Right lung (tissue), 10 donors: Measurements from ENCODE around the gene ZW10. TPM values are rescaled to one million over a fixed set of nuclear protein-coding genes. Genes with fewer than 3 reads are reported as not detected.
"Not testable (repeated sequence)": the region's sequence is repeated elsewhere in the genome, so short reads cannot be mapped to it uniquely, and the experiment has no call there.

Source experiments
- DNase-seq, 2 donors: peaks; one replicate each; pipeline ENCODE4 v3.0.0-alpha.2; 2013
- long read RNA-seq, 8 donors: transcript quantifications; one replicate each; lab custom pipeline, GENCODE V29; 2026
- polyA plus RNA-seq, 5 donors: library from polyadenylated mRNA; unstranded; fragments of 120-200 nt; gene quantifications; one replicate each; pipeline versions ENCODE4 v1.2.1 to v1.2.3, GENCODE V29; 2013; ENCODE audit warnings: inconsistent platforms in 1 of 5, low replicate concordance in 1 of 5; ENCODE audit not compliant: insufficient read length in 5 of 5, insufficient read depth in 1 of 5

Gene ZW10, protein sequence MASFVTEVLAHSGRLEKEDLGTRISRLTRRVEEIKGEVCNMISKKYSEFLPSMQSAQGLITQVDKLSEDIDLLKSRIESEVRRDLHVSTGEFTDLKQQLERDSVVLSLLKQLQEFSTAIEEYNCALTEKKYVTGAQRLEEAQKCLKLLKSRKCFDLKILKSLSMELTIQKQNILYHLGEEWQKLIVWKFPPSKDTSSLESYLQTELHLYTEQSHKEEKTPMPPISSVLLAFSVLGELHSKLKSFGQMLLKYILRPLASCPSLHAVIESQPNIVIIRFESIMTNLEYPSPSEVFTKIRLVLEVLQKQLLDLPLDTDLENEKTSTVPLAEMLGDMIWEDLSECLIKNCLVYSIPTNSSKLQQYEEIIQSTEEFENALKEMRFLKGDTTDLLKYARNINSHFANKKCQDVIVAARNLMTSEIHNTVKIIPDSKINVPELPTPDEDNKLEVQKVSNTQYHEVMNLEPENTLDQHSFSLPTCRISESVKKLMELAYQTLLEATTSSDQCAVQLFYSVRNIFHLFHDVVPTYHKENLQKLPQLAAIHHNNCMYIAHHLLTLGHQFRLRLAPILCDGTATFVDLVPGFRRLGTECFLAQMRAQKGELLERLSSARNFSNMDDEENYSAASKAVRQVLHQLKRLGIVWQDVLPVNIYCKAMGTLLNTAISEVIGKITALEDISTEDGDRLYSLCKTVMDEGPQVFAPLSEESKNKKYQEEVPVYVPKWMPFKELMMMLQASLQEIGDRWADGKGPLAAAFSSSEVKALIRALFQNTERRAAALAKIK
- polyA plus RNA-seq: 10 to 100 TPM; 18.1 to 26.5 (median 24.5) TPM
- long read RNA-seq, donor 1, partial matches to known transcripts: 0 of 3 reads
- long read RNA-seq, donor 1, other reads (novel, unspliced or antisense): 0 of 3 reads
- long read RNA-seq, donor 2, partial matches to known transcripts: 0 of 1 reads
- long read RNA-seq, donor 2, other reads (novel, unspliced or antisense): 0 of 1 reads
- long read RNA-seq, donor 3, partial matches to known transcripts: 0 of 1 reads
- long read RNA-seq, donor 3, other reads (novel, unspliced or antisense): 0 of 1 reads
- long read RNA-seq, donor 4, partial matches to known transcripts: 0 of 1 reads
- long read RNA-seq, donor 4, other reads (novel, unspliced or antisense): 0 of 1 reads
- long read RNA-seq, donor 5, transcript ZW10-201 (16 exons, 2,992 nt): major isoform, 6 of 16 reads
- long read RNA-seq, donor 5, partial matches to known transcripts: 10 of 16 reads
- long read RNA-seq, donor 5, other reads (novel, unspliced or antisense): 0 of 16 reads
- long read RNA-seq, donor 6, partial matches to known transcripts: 0 of 4 reads
- long read RNA-seq, donor 6, other reads (novel, unspliced or antisense): 0 of 4 reads
- long read RNA-seq, donor 7, partial matches to known transcripts: 0 of 3 reads
- long read RNA-seq, donor 7, other reads (novel, unspliced or antisense): 0 of 3 reads
- long read RNA-seq, donor 8, partial matches to known transcripts: 0 of 1 reads
- long read RNA-seq, donor 8, other reads (novel, unspliced or antisense): 0 of 1 reads

DNA sequence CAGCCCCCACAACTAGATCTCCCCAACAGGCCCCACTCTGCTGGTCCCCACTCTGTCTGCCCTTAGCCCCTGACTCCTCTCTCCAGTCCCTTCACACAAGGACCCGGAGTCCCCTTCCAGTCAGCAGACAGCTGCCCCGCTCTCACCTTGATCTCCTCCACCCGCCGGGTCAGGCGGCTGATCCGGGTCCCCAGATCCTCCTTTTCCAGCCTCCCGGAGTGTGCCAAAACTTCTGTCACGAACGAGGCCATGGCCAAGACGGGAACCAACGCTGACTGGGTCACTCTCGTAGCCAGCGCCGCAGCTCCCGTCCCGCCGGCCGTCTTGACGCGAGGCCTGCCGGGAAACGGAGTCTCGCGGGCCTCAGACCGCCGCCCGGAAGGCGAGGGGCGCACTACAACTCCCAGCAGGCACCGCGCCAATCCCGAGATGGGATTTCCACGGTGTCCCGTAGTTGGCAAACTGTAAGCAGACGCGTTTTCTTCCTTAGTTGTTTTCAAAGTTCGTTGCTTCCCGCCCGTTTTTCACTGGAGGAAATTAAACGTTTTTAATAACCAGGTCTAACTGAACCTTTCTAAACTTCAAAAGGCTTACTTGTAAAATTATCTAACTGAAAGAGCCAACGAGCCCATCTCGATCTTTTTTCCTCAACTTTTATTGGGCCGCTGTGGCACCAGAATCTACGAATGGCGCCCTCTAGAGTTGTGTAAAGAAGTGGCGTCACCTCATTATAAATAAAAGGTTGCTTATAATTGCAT, at the start of gene ZW10:
Gene ZW10 (minus strand): TSS at position 277 of the 758 bp plus-strand sequence. CDS start 26 bp downstream, at position 251.
- DNase-seq: peak; percentile 97

DNA sequence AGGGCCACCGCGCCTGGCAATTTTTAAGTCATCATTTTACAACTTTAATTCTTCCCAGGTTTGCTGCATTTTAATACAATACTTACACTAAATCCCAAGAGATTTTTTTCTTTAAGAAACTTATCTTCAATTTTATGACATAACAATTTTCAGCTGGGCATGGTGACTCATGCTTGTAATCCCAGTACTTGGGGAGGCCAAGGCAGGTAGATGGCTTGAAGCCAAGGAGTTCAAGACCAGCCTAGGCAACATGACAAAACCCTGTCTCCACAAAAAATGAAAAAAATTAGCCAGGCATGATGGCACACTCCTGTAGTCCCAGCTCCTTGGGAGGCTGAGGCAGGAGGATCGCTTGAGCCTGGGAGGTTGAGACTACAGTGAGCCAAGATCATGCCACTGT, 44.9 kb upstream of the ZW10 start:
- DNase-seq: no peak

DNA sequence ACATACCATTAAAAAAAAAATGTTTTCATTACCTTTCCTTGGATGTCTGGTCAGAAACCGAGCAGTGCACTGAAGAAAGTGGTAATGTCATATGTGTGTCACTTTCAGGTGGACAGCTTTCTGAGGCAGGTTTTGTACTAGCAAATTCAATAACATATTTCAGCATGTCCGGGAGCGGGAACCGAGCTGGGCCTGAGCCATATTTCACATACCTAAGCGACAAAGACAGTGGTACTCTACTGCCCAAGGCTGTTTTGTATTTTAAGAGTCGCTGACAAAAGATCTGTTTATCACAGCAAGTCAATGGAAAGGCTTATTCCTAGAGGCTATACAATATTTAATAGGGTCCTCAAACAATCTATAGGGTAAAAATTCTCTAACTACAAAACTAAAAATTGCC, 44.1 kb upstream of the ZW10 start:
- no peak for DNase-seq

DNA sequence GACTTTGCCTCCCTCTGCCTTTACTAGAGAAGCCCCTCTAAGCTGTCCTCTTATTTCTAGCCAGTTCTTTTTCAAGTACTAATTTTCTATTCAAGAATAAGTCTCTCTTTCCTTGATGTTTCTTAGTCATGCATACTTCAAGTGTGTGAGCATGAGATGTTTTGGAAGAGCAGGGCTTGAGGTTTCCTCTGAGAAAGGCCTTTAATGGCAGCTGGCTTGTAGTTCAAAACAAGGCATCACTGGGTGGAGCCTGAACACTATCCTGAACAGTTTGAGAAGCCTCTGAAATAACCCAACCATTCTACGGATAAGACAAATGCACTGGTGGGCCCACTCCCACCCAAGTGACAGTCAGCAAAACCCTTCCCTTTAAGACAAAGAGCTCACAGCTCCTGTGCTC, 43.7 kb upstream of the ZW10 start:
- no peak for DNase-seq

DNA sequence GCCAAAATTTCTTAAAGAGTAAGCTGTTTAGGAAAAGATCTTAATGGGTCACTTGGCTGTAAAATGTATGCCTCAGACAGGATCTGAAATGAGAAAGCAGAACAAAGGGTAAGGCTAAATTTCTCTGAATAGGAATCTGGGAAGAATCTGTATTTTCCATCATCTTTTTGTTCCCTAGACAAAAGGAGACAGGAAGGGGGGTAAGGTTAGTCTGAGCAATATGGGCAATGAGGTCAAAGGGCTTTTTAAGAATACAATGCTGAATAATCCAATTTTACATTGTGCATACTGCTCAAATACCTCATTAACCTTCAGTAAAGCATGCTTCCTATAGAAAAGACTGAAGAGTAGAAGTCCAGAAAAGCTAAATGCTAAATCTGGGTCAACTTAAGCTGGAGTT, 40.7 kb upstream of the ZW10 start:
- DNase-seq: no peak

DNA sequence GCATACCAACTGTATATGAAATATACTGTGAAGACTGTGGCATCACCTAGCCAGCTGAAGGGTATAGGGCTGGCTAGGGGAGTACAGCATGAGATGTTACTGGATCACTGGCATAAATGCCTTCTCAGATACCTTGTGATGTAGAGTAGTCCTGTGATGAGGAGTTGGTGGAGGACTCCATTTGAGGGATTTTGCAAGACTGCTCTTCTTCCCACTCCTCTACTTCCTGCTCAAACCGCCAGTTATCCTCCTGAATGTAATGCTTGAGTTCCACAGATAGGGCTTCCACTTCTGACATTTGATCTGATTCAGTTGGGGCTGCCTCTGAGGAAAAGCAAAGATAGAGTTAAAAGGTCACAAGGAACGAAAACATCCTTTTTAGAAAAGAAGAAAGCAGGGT, 35.4 kb upstream of the ZW10 start:
- DNase-seq: no peak

DNA sequence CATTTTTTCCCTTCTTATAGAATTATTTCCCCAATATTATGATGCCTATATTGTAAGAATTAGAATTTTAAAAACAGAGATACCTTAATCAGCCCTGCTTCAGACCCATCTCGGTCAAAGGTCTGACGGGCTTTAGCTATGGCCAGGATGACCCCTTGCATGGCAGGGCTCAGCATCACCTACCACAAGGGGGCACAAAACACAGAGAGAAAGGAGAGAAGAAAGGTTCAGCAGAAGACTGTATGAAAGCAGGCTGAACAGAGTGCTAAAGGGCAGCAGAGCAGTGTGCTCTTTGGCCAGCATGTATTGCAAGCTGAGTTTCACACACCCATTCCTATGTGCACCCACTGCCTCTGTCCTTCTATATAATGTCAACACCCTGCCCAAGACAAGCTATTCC, 32.9 kb upstream of the ZW10 start:
- DNase-seq: no peak

DNA sequence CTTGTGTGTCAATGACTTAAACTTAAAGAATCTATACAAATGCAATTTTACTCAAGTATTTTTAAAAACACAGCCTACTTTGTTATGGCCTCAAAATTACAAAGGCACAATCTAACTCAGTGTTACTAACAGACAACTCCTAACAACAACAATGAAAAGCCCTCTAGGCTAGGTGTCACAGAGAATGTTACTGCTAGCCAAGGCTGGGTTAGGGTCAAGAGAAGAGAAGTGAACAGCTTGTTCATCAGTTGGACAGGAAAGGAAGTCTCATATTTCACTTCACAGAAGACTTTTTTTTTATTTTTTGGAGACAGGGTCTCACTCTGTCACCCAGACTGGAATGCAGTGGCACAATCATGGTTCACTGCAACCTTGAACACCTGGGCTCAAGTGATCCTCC, 32.1 kb upstream of the ZW10 start:
- DNase-seq: no peak

DNA sequence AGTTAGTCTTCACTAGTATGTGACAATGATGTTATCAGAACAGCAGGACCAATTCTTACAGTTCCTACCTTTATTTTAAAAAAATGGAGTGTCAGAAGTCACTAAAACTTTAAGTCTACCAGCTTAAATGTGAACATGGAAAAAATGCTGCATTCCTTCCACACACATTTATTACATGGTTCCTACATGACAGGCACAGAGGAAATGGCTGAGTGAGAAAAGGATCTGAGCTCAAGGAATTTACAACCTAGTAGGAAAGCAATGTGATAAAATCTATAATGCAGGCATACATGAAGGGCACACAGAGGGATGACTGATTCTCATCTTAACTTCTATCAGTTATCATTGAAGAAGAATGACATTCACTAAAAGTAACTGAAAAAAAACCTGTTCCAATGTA, 29.1 kb upstream of the ZW10 start:
- no peak for DNase-seq

DNA sequence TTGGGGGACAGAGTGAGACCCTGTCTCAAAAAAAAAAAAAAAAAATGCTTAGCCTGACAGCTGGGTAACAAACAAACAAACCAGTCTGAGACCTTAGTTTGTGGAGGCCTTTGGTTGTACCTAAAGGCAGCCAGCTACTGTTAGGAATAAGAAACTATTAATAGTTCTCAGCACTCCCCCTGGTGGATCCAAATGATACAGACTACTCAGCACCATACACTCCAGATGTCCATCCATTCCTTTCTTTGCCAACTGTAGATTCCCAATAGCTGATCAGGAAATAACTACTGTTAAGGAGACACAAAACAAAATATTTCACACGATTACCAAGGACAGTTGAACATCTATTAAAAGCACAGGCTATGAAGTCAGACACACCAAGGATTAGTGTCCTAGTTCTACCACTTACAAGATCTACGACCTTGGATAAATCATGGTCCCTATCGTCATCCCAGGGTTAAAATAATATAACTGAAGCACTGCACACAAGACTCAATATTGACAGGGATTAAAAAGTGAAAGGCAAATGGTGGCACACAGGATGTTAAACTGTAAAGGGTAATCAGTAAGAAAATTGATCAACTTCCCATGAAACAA, 23.3 kb upstream of the ZW10 start:
- peak; percentile 11 to 19 for DNase-seq

DNA sequence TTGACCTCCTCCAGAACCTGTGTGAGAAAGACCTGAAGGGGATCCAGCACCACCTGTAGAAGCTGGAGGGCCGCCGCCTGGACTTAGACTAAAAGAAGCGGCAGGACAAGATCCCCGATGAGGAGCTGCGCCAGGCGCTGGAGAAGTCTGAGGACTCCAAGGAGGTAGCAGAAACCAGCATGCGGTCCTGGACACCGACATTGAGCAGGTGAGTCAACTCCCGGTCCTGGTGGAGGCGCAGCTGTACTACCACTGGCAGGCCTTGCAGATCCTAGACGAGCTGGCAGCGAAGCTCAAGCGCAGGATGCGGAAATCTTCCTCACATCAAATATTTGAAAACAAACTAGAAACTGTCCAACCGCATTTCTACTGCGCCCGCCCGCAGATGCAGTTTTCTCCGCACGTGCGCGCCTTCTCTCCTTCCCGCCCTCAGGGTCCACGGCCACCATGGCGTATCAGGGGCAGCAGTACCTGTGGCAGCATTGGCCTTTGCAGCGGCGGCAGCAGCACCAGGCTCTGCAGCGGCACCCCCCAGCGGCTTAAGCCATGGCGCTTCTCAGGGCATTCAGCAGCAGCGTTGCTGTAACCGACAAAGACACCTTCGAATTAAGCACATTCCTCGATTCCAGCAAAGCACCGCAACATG, 16.3 kb upstream of the ZW10 start:
- DNase-seq: no peak

DNA sequence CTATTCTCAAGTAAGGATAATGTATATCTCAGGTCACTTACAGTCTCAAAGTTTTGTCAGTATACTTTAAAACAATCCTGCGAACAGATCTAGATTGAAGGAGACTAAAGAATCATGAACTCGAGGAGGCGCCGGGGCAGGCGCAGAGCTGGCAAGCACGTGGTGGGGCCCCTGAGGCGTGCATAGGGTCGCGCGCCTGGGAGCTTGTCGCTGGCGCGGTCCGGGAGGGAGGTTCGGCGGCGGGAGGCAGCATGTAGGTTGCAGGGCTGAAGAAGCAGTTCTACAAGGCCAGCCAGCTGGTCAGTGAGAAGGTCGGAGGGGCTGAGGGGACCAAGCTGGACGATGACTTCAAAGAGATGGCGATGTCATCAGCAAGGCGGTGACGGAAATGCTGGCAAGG, 15.5 kb upstream of the ZW10 start:
- DNase-seq: not testable (repeated sequence)

DNA sequence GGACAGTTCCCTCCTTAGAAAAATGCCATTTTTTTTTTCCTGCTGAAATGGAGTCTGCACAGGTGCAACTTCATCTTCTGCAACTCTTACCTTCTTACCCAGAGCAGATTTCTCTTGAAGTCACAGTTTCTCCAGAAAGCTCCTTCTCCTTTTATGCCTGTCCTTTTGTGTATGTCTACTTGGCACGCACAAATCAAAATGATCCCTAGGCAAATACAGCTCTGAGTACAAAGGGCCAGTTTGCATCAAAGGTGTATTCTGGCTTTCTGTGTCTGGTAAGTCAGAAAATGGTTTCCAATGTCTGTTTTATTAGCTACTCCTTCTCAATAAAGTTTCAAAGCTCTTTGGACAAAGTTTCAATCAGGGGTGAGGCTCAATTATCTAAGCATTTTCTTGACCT, 8.6 kb upstream of the ZW10 start:
- no peak for DNase-seq

DNA sequence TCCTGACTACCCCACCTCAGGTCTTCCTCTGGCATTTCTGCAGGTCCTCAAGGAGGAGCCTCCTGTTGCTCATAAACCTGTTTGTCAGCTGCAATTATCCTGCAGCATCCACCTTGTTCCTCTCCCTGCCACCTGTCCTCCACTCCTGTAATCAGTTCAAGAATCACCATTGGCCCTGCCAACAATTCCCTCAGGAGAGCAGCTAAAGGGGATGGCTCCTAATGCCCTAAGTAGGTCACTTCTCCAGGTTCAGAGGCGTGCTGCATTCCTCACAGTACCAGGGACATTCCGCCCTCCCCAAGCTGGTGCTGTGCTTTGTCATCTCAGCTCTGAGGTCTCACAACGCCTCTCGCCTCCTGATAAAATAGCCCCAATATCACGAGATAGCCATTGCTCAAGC, 8.2 kb upstream of the ZW10 start:
- DNase-seq: no peak

DNA sequence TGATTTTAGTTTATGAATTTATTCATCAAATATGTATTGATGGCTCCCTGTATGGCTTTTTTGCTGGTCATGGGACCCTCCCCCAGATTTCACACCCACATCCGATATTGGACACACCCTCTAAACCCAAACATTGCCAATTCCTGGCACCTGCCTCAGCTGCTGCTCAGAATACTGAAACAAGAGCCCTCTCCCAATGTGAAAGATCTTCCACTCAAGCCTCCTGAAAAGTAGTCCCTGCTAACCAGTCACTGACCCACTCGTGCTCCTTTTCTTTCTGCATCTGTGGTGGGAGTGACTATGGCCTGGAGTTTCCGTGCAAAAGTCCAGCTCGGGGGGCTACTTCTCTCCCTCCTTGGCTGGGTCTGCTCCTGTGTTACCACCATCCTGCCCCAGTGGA, 6.0 kb upstream of the ZW10 start, which contains the start of gene CLDN25:
Gene CLDN25 (plus strand): TSS at position 301 of the 400 bp plus-strand sequence. CDS start 0 bp downstream, at position 301.
- DNase-seq: no peak

DNA sequence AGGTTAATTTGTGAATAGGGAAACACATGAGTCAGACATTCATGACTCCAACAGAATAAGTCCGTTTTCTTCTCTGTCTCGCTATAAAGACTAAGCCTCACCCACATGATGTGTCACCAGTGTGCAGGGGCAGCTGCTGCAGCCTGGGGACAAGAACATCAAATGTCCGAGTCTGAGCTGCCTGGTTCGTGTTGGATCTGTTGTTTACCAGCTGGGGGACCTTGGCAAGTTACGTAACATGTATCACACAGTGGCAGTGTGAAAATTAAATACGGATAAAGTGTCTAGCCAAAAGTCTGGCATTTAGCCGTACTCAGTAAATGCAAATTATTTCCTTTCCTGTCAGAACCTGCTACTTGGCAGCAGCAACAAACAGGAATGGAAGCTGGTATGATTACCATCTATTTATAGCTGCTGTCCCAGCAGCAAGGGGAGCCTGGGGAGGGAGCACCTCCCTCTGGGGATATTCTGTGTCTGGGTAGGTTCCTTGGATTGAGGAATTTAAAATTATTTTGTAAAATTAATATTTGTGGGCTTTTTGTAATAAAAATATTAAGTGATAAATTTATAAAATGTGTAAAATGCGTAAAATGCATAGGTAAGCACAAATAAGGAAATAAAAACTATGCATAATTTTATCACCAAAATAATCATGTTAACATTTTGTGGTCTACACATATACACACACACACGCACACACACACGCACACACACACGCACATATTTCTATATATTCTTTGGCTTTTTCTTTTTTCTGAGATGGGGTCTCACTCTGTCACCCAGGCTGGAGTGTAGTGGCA, 4.8 kb upstream of the ZW10 start:
- DNase-seq: no peak

DNA sequence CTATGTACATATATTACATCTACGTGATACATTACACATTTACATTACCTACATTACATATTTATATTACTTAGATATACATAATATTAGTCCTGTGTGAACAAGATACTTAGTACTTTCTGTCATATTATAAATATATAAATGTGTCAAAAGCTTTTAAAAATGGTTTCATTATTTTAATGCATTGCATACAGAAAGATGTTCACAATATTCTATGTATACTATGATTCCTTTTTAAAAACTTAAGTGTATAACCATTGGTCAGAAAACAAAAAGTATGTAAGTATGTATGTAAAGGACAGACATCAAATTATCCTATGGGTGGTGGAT, 647 bp upstream of the ZW10 start:
- no peak for DNase-seq

DNA sequence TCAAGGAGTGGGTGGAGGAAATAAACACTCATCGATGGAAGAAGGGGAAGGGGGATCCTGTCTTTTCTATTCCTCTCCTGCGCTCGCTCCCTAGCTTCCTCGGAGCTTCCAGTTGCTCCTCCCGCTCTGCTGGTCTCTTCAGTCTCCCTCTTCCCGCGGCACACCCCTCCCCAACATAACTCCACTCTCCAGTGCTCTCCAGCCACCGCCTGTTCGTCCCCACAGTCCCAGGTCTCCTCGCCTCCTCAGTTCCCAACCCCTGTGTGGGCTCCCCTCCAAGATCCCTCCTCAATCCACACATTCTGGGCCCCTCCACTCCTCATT, 438 bp downstream of the ZW10 start:
- no peak for DNase-seq

DNA sequence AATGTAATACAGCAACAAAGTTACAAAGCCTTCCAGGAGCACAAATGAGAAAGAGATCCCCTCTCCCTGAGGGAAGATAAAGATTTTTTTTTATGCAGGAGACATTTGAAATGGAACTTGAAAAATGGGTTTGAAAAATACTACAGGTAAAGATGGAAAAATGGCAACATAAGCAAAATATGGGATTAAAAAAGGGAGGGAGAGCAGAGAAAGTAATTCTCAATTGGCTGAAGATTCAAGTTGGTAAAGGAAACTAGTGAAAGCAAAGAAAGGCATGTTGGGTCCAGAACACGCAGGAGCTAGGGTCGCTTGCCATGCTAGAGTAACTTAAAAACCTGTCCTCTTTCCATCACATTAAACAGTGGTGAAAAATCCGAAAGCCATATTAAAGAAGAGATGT, 1.5 kb downstream of the ZW10 start:
- DNase-seq: no peak
